ENCODE results near the gene CYTH4.

The CYTH4 gene

DNA sequence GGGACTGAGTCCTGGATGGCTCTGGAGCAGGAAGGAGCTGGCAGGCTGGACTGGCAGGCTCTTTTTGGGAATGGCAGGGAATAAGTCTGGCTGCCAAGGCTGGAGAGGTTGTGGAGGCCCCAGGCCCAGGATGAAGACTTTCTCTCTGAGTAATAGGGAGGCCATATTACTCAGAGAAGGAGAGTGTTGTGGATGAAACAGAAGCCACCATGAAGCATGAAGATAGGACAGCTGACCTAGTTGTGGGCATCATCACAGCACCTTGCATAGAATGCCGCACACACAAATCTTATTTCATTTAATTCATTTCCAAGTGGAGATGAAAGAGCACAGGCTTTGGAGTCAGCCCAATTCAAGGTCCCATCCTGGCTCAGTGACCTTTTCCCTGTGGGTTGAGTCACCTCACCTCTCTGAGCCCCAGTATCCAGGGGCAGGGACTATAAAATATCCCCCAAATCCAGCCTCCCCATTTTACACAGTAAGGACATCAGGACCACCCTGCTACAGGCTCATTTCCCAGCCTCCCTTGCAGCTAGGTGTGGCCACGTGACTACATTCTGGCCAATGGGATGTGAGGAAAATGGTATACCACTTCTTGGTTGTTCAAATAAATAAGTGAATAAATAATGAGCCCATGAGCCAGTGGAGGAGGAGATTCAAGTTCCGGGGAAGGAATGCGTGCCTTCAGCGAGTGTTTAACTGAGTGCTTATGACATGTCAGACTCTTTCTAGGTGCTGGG lies 9.4 kb downstream of the CYTH4 start:
- no peak for DNase-seq

DNA sequence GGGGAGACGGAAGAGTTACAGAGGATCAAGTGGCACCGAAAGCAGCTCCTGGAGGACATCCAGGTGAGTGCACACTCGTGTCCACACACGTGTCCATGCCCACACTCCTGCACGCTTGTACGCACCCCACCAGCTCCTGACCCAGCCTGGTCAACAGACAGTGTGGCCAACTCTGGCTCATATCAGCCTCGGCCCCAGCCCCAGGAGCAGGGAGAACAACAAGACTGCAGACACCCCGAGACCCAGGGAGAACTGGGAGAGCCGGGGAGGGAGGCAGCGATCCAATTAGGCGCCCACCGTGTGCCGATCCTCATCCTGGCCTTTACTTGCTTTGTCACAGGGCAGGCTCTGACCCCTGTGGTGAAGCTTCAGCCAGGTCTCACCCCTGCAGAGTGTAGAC lies 10.3 kb downstream of the CYTH4 start:
- no peak for DNase-seq

DNA sequence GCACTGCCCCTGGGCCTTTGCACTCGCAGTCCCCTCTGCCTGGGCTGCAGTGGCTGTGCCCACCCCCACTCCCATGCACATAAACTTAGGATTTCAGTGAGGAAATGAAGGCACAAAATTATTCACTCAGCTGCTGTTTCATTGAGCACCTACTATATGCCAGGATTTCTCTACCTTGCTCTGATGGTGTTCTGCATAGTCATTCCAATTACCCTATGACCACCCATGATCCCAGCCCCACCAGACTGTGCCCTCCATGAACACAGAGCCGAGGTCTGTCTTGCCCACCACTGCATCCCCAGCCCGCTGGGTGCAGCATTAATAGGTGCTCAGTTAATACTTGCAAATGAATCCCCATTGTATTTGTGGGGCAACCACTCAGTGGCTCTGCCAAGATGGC lies 10.9 kb downstream of the CYTH4 start:
- DNase-seq, result no peak

DNA sequence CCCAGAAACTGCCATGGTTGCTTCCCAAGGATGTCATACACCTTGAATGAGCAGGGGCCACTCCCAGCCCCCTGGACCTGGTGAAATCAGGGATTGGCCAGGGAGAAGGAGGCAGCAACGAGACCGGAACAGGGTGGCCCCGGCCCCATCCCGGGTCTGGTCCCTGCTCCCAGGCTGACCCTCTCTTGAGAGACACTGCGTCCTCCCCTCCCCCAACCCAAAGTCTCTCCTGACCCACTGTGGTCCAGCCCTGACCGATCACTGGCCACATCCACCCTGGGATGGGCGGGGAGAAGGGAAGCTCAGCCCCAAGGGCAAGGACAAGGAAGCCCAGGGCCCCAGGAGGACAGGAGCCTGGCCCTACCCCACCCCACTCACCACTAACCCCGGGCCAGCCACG lies 12.4 kb downstream of the CYTH4 start:
- DNase-seq, result no peak

DNA sequence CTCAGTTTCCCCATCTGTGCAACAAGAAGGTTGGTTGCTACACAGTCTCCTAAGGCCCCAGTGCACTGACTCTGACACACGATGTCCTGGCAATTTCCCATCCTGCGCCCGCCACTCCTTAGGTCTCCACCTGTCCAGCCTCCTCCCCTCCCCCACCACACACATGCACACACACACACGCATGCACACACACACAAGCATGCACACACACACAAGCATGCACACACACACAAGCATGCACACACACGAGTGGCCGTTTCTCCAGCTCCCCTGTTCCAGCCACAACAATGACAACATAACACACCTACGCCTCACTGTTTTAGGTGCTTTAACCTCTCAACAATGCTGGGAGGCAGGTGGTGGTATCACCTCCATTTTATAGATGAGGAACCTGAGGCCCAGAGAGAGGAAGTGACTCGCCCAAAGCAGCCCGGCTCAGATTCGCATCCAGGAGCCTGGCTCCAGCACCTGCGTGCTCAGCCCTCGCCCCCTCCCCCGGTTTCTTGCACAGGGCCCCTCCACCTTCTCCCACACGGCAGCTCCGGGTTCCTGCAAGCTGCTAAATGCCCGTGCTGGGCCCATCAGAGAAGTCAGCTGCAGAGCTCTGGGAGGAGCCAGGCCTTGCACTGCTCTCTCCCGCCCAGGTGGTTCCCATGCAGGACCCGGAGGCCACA lies 13.0 kb downstream of the CYTH4 start:
- DNase-seq, result no peak

DNA sequence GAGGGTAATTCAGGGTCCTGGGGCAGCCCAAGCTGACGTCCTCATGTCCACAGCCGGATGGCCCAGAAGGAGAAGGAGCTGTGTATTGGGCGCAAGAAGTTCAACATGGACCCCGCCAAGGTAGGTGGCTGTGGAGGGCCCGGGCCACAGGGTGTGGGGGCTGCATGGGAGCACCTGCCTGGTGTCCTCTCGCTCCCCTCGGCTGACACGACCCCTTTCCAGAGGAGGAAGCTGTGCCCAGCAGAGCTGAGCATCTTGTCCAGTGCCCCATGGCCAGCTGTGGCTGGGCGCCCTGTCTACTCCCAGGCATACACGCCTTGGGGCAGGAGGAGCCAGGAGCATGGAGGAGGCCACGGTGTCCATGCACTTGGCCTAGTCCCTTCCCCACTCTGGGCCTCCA lies 13.6 kb downstream of the CYTH4 start:
- no peak for DNase-seq

DNA sequence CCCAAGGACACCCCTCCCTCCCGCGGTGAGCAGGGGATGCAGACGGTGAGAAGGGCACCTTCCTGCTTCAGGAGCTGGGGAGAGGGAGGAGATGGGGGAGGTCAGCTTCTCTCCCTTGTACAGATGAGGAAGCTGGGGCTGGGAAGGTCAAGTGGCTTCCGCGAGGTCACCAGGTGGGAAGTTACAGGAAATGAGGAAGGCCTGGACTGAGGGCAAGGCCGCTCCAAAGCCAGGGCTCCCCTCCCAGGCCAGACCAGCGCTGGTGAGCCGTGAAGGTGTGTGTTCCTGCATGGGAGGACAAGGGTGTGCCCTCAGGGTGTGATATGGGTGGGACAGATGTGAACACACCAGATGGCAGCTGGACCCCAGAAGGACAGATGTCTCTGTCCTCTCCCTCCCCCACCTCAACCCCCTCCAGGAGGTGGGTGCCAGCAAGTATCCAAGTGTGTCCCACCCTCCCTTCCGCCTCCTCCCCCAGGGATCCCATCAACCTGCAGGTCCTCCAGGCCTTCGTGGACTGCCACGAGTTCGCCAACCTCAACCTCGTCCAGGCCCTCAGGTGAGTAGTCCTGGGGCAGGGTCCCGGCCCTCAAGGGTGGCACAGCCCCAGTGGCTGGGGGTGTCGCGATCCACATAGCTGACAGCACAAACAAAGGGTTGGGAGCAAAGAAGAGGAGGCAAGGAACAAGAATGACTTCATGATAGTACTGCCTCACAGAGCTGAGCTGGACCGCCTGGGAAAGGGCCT lies 16.6 kb downstream of the CYTH4 start:
- DNase-seq, result no peak

DNA sequence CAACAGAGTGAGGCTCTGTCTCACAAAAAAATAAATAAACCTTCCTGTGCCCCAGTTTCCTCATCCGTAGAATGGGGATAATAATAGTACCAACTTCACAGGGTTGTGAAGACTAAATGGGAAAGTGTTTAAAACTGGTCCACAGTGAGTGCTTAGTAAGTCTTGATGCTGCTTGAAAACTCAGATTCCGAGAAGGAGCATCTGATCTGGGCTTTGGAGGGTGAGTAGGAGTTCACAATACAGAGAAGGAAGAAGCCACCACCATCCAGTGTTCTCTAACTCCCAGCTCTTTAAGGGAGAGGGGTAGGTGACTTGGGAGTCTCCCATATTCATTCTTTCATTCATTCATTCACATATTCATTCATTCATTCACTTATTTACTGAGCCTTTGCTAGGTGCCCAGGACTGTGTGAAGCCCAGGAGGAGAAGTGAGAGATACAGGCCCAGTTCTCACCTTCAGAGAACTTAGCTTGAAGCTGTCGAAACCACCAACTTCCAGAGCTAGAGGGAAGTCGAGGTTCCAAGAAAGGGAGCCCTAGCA lies 17.7 kb downstream of the CYTH4 start:
- DNase-seq, result no peak

DNA sequence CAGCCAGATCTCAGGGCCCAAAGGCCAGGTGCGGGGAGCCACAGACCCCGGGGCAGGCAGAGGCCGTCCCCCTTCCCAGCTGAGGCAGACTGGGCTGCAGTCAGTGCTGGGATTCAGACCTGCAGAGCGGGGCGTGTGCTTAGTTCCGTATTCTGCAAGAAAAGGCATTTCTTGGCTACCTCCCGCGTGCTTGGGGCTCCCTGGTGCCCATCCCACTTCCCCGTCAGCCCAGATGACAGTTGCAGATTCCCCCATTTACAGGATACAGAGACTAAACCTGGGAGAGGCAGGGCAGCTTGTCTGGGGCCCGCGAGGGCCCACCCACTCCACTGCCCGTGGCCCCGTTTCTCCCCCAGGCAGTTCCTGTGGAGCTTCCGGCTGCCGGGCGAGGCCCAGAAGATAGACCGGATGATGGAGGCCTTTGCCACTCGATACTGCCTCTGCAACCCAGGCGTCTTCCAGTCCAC lies 18.3 kb downstream of the CYTH4 start:
- DNase-seq, result peak; percentile 40

DNA sequence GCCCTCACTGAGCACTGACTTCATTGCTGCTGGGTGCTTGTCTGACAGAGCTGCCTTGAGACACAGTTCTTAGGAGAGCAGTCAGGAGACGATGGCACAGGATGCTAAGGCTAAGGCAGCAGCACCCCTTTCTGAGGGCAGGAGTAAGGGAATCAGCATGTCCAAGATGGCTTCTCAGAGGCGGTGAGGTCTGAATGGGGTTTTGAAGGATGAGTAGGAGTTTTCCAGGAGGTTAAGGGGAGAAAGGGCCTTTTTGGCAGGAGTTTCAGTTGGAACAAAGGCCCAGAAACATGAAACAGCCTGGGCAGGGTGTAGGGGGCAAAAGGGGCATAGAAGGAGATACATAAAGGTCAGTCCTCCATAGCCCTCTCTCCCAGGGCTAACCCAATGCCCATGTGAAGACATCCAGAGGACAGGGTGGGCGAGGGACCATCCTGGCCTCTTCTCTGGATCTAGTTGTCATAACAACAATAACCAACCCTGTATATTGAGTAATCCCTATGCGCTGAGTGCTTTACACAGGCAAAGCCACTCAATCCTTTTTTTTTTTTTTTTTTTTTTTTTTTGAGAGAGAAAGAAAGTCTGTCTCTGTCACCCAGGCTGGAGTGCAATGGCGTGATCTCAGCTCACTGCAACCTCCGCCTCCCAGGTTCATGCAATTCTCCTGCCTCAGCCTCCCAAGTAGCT lies 19.0 kb downstream of the CYTH4 start:
- no peak for DNase-seq

DNA sequence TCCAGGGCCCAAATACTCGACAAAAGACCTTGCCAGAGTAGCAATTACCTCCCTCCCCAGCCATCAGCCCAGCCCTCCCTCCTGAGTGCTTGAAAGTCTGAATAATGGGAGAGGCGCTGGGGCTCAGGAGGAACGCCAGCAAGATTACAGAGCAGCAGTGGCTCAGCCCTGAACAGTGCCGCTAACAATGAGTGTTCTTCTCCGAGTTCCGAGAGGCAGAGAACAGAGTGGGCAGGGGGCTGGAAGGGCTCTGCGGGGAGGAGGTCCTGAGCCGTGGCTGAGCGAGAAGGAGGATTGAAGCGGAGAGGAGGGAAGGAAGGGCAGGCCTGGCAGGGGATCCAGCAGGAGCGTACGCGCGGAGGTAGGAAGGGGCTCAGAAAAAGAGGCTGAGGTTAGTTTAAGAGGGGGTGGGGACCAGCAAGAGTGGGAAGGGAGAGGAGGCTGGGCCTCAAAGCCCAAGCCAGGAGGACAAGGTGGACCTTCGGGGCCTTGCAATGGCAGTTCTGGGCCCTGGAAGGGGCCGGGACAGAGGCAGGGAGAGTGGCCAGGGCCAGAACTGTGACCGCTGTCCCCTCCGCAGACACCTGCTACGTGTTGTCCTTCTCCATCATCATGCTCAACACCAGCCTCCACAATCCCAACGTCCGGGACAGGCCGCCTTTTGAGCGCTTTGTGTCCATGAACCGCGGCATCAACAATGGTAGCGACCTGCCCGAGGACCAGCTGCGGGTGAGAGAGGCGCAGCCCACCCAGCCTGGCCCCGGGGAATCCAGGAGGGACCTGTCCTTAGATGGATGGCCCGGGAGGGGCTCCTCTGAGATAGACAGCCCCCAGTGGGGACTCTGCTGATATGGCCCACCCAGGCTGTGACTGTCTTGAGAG lies 20.6 kb downstream of the CYTH4 start:
- DNase-seq, result no peak

DNA sequence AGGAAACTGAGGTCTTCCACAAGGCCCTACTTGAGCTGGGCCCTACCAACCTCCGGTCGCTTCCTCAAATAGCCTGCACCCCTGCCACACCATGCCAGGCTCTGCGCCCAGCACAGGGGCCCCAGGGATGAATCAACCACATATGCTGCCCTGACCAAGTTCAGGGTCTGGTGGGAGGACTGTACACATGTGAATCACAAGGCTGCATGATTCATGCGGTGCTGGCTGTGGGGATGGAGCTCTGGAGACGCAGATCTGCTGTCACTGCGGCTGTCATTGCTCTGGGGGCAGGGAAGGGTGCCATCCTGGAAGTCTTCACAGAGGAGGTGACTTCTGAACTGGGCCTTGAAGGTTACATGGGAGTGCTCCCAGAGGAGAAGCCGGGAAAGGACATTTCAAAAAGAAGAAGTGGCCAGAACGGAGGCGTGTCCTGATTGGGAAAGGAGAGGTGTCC lies 21.5 kb downstream of the CYTH4 start:
- no peak for DNase-seq

DNA sequence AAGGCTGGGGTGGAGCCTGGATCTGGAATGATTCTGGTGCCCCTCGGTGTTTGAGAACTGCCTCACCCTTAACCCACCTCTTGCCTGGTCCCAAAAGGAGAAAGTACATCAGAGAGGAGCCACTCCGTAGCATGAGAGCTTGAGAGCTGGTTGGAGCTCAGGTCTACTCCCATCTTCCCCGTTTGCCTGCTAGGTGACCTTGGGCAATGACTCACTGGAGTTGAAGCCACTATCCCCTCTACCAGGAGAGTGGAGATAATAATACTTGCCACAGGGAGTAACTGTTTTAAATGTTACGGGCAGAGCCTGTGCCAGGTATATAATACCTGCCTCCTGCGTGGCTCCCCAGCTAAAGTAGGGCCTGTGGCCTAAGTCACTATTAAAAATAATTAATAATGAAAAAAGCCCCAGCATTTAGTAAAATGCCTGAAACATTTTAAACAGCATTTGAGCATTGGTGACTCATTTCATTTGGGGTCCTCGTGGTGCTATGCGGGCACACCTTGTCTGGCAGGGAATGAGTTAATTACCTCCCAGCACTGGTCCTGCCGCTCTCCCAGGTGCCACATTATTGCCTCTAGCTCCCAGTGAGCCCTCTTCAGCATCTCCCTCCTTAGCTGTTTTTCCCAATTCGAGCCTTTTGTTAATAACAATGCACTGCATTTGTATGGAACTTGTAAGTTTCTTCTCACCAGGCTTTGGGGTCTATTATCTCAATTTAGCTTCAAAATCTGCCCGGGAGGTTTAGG lies 22.5 kb downstream of the CYTH4 start:
- DNase-seq, result no peak

DNA sequence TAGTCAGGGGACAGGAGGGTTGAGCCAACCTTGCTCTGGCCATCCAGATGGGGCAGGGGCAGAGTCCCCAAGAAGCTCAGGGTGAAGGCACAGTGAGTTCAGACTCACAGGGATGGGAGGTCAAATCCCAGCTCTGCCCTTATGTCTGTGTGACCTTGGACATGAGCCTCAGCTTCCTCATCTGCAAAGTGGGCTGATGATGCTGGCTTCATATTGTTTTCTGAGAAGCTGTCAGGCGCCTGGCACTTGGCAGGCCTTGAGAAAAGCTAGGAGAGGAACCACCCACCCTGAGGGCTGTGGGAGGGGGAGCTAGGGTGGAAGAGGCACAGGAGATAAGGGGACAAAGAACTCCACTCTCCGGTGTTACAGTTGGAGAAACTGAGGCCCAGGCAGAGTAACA lies 23.6 kb downstream of the CYTH4 start:
- DNase-seq, result no peak

DNA sequence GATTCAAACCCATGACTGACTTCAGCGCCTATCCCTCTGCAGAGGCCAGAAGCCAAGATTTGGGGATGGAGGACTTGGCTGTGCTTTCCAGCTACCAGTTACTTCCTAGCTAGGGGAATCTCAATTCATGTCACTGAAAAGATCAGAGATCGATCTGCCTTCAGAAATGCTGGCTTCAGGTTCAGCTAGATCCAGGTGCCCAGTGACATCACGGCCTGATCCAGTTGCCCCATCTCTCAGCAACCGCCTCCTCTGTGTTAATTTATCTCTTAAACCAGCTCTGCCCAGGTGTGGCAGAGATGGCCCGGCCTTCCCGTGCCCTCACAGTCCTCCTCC lies 24.2 kb downstream of the CYTH4 start:
- no peak for DNase-seq

DNA sequence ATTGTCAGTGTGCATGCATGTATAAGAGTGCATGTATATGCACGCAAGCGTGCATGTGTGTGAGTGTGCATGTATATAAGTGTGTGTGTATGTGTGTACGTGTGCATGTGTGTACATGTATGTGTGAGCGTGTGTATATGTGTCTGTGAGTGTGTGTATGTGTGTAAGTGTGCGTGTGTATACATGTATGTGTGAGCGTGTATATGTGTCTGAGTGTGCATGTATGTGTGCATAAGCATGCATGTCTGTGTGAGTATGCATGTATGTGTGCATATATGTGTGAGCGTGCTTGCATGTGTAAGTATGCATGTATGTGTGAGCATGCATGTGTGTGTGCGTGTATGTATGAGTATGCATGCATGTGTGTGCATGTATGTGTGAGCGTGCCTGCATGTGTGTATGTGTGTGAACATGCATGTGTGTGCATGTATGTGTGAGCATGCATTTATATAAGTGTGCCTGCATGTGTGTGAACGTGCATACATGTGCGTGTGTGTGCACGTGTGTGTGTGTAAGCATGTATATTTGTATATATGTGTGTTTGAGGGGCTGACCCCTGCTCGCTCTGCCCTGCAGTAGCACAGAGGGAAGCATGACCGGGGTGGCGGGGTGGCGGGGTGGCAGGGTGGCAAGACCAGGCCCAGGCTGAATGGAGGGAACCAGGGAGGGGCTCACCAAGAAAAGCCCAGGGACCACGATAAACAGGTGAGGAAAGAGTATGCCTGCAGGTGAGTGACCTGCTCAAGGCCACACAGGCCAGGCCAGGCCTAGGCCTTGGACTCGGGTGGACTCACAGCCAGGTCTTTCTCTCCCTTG lies 26.3 kb downstream of the CYTH4 start:
- no peak for DNase-seq

DNA sequence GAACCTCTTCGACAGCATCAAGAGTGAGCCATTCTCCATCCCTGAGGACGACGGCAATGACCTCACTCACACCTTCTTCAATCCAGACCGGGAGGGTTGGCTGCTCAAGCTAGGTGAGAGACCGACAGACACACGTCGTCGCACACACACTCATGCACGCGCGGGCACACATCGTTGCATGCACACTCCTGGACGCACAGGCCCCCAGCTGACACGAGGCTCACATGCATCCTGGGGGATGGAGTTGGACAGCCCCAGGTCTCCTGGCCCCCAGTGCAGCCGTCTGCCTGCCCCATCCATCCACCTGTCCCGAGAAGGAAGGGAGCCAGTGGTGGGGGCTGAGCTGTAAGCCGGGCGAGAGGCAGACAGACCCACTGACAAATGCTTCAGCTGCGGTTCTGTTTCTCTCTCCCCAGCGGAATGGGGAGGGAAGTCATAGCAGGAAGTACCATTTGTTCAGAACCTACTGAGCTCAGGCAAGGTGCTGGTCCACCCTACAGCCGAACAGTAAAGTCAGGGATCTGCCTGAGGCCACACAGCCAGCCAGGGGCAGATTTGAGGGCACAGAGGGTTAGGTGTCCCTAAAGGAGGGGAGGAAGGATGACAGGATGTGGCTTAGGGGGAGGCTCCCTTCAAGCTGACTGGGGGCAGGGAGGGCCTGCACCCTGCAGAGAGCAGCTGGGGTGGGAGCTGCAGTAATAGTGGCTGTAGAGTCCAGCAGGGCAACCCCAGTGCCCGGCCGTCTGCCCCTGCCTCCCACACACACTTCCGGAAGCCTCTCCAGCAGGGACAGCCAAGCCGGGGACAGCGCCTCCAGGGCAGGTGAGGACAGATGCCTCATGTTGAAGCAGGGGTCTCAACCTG lies 27.1 kb downstream of the CYTH4 start:
- peak; percentile 17 for DNase-seq

DNA sequence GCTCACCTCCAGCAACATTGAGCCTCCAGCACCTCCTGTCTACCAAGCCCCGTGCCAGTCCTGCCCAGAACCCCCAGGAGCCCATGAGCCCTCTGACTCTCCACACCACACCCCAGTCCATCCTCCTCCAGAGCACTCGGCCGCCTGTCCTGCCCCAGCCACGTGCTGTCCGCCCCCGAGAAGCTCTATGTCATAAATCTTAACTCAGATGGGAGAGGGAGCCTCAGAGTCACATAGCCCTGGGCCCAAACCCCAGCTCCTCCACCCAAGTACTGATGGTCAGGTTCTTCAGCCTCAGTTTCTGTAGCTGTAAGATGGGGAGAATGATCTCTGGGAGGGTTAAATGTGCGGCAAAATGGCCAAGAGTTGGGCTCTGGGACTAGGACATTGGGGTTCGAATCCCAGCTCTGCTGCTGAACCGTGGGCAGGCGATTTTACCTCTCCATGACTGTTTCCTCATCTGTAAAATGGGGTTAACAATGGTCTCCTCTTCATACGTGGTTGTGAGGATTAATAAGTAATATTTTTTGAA lies 27.8 kb downstream of the CYTH4 start:
- no peak for DNase-seq
